Midbrain (tissue), 1 donor: Measurements from ENCODE around the gene CEP70.
"Not testable (repeated sequence)": the region's sequence is repeated elsewhere in the genome, so short reads cannot be mapped to it uniquely, and the experiment has no call there.

ENCODE experiments used
- DNase-seq: peaks from one replicate; lab custom pipeline; 2025; lab: John Stamatoyannopoulos, UW

Gene CEP70

DNA sequence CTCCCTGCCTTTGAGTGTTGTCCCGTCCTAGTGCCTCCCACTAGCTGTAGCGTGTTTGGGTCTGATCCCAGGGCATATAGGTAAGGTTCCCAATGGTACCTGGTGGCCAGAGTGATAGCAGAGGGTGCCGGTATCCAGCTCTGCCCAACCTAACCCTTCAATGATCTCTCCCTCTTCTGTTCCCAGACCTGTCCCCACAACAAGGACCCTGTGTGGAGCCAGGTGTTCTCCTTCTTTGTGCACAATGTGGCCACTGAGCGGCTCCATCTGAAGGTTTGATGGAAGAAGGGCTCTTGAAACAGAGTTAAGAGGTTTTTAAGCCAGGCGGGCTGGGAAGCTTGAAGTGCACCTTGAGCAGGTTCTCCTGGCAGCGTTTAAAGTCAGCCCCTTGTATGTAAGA is 124.2 kb downstream of the CEP70 start:
- no peak for DNase-seq

GRCh38 chr3:138468886-138469285 is 125.2 kb downstream of the CEP70 start:
- no peak for DNase-seq

GRCh38 chr3:138468451-138468850 is 125.6 kb downstream of the CEP70 start:
- no peak for DNase-seq

- no peak for DNase-seq
These were observed 126.1 kb downstream of the CEP70 start for GRCh38 chr3:138467931-138468330.

GRCh38 chr3:138465925-138466324 is 128.1 kb downstream of the CEP70 start:
- no peak for DNase-seq

DNA sequence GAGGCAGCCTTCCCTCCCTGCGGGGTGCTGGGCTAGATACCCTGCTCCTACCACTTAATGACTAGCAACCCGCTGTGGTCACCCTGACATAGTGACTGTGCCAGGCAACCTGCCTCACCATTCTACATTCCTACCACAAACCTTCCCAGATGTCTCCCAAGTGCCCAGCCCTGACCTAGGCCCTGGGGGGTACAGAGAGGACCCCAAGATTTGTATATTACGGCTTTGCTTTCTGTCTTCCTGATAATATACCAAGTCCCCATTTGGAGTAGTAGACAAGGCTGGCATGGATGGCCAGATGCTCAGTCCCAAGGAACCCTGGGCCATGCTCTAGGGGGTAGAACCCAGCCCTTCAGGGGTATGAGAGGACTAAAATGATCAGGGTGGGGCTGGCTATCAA is 128.6 kb downstream of the CEP70 start:
- DNase-seq: no peak

DNA sequence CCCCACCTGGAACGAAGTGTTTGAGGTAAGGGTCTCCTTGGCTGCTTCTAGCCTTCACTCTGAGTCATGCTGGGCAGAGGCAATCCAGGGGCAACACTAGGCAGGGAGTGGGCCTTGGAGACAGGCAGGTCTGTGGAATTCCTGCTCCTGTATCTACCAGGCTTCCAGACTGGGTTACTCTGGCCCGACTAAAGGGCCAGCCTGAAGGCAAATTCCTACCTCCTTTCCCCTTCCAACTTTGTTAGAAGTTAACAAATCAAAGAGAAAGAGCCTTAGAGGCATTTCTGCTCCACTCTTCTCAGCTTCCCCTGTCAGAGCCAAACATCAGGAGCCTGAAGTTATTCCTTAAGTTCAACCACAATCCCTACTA is 129.6 kb downstream of the CEP70 start:
- no peak for DNase-seq

DNA sequence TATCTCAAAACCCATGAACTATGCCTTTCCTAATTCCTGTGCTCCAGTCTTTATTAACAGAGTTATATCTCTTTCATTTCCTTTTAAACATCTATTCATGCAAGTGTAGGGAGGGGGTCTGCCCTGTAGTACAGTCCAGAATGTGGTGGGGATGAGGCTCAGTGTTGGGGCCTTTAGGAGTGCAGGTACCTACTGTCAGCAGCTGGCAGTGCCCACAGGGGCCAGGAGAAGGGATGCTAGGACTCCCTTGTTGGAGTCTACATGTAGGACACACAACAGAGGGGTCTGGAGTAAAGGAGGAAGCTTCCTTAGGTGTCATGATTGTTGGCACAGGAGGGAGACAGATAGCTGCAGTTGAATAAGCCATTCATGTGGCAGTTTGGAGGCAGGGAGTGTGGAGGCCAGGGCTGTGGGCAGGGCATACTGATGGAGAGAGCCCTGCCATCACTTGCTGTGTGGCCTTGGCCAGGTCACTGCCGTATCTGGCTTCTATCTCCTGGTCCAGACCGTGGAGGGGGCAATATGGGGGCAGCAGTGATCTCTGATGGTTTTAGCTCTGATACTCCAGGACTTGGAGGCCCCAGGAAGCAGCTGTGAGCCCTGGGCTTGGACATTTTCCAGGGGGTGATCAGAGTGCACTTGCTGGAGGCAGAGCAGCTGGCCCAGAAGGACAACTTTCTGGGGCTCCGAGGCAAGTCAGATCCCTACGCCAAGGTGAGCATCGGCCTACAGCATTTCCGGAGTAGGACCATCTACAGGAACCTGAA is 130.2 kb downstream of the CEP70 start:
- no peak for DNase-seq

GRCh38 chr3:138461896-138462295 is 132.2 kb downstream of the CEP70 start:
- DNase-seq: no peak

GRCh38 chr3:138461246-138461645 is 132.8 kb downstream of the CEP70 start:
- no peak for DNase-seq

GRCh38 chr3:138460536-138461205 is 133.4 kb downstream of the CEP70 start:
- no peak for DNase-seq

DNA sequence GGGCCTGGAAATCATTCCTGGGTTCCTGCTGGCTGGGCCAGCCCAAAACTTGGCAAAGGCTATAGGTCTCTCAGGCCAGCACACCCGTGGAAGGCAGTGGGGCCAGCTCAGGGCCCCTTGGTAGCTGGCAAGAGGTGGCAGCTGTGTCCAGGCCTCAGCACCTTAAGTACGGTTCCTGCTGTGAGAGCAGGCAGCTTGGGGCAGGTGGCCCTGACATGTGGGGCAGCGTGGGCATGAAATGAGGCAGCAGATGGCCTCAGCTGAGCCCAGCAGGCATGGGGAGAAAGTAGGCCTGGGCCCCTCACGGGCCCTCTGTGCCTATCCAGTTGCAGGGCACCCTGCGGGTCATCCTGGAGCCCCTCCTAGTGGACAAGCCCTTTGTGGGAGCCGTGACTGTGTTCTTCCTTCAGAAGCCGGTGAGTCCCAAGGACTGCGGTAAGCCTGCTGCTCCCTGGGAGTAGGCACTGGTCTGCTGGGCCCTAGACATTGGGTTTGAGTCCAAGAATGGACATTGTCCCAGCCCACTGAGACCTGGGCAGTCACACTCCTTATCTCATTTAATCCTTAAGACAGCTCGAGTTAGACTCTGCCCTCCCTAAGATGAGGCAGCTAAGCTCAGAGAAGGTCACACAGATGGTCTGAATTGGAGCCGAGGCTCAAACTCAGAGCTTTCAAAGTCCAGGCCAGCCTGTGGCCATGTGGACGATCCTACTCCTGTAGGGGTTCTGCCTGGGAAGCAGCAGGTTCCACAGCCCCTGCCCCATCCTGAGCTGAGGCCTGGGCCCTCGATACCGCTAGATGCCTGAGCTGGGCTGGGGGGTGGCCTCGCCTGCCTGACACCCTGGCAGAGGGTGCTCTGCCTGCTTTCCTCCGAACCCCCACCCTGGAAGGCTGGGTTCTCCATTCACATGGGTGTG is 134.2 kb downstream of the CEP70 start:
- DNase-seq: no peak

DNA sequence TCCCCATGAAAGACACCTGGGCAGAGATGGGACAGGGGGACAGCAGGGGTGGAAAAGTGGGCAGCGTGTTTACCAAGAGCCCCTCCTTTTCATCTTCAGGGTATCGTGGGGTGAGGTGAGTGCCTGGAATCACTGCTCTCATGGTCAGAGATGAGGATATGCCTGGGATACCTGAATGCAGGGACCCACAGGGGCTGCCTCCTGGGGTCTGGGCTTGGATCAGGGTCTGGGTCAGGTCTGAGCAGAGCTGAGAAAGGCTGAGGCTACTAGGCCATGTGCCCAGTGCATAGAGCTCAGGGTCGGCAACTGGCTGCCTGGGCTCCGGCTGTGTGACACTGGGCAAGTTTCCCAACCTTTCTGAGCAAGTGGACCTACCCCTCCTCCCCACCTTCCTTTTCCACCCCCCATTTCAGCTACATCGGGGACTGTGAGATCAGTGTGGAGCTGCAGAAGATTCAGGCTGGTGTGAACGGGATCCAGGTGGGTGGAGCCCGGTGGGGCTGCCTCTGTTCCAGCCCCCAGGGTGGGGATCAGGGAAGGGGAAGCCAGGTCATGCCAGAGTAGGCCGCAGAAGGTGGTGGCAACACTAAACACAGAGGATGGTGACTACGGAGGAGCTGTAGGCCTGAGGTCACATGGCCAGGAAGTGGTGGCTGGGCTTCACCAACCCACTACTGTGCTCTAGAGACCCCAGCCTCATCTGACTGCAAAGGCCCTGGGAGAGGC is 135.1 kb downstream of the CEP70 start:
- DNase-seq: no peak

DNA sequence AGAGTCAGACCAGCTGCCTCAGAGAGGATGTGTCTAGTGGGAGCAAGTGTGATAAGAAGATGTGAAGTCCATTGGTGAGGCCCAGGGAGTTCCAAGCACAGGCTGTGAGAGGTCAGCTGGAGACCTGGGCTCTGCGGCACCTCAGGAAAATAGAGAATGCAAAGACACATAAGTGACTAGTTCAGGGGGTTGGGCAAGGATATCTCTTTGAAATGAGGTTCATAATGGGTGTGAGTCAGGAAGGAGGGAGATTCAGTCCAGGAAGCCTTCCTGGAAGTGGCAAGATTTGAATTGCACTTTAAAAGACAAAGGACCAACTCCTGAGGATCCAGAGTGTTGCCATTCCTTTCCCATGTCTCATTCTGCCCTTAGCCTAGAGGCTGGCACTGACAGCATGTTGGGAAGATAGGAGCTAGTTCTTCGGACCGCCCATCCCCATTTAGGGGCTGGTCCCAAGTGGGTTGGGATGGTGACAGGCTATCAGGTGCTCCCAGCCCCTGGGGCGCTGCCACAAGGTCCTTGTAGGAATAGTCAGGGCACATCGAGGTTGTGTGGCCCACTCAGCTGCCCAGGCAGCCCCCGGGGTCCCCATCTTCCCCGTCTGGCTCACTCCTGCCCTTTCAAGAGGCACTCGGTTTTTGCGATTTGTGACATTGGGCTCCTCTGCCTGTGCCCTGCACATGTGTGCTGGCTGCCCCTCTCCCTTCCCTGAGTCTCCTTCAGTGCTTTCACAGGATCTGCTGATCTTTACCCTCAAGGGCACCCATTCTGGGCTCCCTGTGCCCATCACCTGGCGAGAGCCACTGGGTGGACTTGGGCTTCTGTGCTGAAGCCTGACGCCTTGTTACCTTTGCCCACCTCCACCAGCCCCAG is 136.0 kb downstream of the CEP70 start:
- DNase-seq: no peak

DNA sequence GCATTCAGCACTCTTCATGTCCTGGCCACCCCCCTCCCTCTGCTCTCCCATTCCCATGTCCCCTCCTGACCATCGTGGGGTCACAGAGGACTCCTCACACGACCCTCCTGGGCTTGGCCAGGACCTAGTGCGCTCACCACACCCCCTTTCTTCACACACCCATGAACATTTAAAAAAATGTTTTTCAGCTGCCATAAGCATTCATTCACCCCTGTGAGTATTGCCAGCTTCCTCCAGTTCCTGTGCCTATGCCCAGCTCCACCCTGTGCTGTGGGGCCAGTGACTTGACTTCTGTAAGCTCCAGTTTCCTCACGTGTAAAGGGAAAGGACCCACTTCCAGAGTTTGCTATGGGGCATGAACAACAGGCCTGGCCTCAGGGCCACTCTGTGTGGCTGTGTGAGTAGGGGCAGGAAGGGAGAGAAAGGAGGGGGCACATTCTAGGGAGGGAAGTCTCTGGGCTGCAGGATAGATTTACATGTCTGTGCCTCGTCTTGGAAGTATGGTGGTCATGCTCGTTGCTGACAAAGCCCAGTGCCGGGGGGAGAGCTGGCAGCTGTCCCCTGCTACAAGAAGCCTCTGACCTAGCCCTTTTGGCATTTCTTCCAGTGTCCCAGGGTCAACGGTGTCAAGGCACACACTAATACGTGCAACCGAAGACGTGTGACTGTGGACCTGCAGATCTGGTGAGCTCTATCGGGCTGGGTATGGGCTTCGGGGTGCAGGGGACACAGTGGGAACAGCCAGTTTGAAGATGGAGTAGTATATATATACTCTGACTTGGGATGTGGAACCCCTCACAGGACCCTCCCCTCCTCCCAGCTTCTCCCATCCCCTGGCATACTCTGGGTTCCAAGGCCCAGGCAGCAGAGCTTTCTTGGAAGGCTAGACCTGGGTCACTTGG is 136.8 kb downstream of the CEP70 start:
- no peak for DNase-seq

DNA sequence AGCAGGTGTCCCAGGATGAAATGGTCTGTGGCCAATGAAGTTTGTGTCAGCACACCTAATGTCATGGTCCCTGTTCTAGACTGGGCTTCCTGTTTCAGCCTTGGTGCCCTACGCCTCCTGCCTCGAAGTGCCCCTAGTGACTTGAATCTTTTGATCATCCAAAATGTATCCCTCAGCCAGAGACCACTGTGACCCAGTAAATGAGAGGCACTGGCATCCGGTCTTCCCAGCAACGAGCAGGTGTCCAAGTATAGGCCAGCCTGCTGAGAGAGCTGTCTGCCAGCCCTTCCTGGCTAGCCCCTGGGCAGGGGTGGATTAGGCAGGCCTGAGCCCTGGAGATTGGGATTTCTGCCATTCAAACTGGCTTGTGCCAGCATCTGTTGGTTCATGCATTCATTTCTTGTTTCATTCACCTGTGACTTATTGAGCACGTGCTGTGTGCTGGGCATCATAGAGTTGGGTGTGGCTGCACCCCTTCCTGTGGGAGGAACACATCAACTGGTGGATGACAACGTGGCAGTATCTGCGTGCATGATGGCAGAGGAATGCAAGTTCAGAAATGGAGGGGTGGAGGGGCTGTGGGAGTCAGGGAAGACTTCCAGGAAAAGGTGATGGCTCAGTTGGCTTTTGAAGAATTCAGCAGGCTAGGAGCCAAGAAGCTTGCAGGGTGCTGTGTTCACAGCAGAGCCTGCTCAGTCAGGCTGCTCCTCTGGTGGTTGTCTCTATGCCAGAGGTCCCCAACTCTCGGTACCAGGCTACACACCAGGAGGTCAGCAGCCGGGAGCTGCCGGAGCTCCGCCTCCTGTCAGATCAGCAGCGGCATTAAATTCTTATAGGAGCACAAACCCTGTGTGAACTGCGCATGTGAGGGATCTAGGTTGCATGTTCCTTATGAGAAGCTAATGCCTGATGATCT is 138.0 kb downstream of the CEP70 start:
- DNase-seq: no peak

- DNase-seq: not testable (repeated sequence)
These were observed 140.1 kb downstream of the CEP70 start for GRCh38 chr3:138453940-138454339.

DNA sequence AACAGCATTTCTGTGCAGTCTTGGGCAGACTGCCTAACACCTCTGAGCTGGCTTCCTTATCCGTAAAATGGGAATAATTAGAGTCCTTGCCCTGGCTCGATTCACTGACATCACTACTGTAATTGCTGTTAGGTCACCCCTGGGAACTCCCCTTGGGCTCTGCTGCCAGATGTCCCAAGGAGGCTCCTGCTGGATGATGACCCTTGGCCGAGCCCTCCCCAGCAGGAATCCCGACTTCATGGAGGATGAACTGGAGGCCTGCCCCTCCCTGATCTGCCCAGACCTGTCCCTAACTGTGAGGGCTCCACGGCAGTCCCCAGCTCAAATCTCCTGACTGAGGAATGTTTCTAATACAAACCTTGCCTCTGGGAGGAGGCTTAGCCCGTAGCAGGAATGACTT is 141.6 kb downstream of the CEP70 start:
- no peak for DNase-seq
